ENCODE data around the gene BCL6.

Gene BCL6

DNA sequence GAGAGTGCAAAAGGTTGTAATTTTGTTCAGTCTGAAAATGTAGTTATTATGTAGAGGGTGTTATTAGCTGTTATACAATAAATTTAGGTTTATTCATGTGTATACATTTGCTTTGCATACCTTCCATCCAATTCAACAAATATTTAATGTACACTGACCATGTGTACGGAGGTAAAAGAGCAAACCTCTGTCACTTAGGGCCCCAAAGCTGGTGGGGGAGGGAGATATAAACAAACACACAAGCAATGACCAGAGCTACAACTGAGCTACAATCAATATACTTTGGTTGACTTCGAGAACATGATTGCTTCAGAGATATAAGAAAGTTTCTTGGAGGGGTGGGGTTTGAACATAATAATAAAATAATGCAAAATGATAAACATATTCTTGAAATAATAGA lies 17.5 kb upstream of the BCL6 start:
- TF ChIP-seq, protein P1, sequence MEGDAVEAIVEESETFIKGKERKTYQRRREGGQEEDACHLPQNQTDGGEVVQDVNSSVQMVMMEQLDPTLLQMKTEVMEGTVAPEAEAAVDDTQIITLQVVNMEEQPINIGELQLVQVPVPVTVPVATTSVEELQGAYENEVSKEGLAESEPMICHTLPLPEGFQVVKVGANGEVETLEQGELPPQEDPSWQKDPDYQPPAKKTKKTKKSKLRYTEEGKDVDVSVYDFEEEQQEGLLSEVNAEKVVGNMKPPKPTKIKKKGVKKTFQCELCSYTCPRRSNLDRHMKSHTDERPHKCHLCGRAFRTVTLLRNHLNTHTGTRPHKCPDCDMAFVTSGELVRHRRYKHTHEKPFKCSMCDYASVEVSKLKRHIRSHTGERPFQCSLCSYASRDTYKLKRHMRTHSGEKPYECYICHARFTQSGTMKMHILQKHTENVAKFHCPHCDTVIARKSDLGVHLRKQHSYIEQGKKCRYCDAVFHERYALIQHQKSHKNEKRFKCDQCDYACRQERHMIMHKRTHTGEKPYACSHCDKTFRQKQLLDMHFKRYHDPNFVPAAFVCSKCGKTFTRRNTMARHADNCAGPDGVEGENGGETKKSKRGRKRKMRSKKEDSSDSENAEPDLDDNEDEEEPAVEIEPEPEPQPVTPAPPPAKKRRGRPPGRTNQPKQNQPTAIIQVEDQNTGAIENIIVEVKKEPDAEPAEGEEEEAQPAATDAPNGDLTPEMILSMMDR (IDR thresholded peaks at IDR 0.05; ENCODE audit: insufficient read depth, low read depth, low read length, missing control alignments) = no peak
- H3K4me3 ChIP-seq (ENCODE audit: low read depth, low read length) = no peak overlapping the region
- no peak for DNase-seq (ENCODE audit: low read depth)

DNA sequence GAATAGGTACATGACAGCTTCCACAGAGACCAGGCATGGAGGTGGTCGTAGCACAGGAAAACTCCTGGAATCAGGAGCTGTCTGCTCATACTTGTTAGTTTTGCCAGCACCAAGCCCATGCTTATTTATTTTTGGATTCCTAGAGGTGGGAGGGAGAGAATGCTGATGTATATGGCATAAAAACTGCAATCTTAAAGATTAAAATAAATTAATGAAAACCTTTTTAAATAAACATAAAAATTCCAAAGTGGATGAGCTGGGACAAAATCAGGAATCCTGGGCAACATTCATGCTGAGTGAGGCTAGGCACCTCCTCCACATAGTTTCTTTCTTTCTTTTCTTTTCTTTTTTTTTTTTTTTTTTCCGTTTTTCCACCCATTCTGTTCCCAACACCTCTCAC lies 14.3 kb upstream of the BCL6 start:
- H3K4me3 ChIP-seq (ENCODE audit: low read depth, low read length) = no peak overlapping the region
- no peak for DNase-seq (ENCODE audit: low read depth)
- TF ChIP-seq, protein P1 (IDR thresholded peaks at IDR 0.05; ENCODE audit: insufficient read depth, low read depth, low read length, missing control alignments) = no peak

DNA sequence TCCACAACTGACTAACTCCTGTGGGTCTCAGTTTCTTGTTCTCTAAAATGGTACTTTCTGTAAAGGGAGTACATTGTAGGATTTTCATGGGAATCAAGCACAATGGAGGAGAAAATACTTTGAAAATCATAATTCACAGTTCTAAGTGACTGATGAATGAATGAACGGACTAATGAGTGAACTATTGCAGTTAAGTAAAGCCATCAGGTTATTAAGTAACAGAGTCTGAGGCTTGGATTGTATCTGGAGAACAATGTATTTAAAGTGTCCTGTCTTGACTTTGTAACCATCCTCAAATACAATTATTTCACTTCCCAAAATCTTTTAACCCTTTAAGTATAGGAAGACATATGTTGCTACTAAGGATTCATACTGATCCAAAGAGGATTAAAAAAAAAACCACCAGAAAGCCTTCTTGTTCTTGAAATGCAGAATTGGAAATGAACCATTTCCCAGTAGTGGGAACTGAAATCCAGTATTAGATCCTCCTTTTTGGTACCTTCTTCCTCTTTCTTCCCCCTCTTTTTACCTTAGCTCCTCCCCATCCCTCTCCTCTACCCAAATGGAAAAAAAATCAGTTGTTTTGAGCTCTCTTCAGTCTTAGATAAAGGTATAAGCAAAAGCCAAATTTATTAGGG lies 13.2 kb upstream of the BCL6 start:
- DNase-seq (ENCODE audit: low read depth) = no peak
- no peak overlapping the region for H3K4me3 ChIP-seq (ENCODE audit: low read depth, low read length)
- TF ChIP-seq, protein P1 (IDR thresholded peaks at IDR 0.05; ENCODE audit: insufficient read depth, low read depth, low read length, missing control alignments) = no peak

DNA sequence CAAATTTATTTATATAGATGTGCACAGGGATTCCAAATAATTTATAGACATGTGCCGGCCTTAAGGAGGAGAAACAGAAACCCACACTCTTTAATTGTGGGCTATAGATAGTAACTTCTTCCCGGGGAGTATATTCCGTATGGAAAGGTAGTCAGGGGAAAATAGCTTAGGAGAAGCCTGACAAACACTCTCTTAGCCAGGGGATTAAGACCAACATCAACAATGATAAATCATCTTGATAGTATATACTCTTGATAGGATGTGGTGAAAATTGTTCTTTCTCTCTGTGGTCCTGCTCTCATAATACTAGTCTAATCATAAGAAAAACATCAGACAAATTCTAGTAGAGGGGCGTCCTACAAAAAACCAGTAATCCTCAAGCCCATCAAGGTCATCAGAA lies 8.2 kb upstream of the BCL6 start:
- DNase-seq (ENCODE audit: low read depth) = no peak
- no peak overlapping the region for H3K4me3 ChIP-seq (ENCODE audit: low read depth, low read length)
- TF ChIP-seq, protein P1 (IDR thresholded peaks at IDR 0.05; ENCODE audit: insufficient read depth, low read depth, low read length, missing control alignments) = no peak

DNA sequence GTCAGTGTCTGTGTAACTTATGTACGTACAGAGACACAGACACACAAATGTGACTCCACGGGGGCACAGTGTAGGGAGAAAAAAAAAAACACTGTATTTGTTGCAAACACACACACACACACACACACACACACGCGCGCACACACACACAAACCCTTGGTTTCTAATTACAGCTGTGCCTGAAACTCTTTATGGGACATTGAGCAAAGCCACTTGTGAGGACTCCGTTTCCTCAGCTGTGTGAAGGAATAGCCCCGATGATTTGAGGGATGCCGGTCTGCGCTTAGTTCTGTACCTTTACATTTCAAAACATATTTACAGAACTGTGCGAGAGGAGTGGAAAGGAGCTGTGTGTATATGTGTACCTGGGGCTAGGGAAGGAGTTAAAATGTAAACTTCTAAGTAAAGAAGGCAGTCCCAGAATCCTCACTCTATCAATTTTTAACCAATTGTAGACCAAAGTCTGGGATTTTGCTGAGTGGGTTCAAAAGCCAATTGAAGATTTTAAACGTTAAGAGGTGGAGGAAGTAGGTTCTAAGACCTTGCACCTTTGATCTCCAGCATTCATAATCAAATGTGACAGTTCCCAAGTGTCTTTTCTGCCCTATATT lies 5.3 kb upstream of the BCL6 start:
- TF ChIP-seq, protein P1 (IDR thresholded peaks at IDR 0.05; ENCODE audit: insufficient read depth, low read depth, low read length, missing control alignments) = no peak
- DNase-seq (ENCODE audit: low read depth) = peak; percentile 30
- no peak overlapping the region for H3K4me3 ChIP-seq (ENCODE audit: low read depth, low read length)

DNA sequence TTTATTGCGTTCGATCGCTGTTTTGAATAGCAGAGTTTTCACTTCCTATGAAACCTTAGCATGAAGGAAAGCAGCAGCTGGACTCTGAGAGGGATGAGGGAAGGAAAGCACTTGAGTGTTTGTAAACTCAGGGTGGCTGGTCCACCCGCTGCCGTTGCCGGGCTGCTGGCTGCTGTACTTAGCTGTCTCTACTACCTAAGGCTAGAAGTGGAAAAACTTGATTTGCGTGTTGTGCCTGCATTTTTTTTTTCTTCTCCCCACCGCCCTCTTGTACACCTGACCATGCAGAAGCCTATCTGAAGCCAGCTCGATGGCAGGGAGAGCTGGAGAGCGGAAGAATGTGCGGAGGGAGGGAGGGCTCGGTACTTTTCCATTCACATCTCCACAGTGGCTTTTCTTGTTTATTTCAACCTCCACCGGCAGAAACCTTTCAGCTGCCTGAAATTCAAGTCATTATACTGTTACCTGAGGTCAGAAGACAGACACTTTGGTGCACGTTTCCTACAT lies 4.8 kb upstream of the BCL6 start:
- H3K4me3 ChIP-seq (ENCODE audit: low read depth, low read length) = no peak overlapping the region
- TF ChIP-seq, protein P1 (IDR thresholded peaks at IDR 0.05; ENCODE audit: insufficient read depth, low read depth, low read length, missing control alignments) = no peak
- DNase-seq (ENCODE audit: low read depth) = peak; percentile 19
